GM23248 (cell line): ENCODE results near the gene CPA2.

ENCODE experiments used
- EZH2 ChIP-seq: fragments of 200-600 bp; sonication (generic); IDR thresholded peaks from 2 replicates; pipeline ENCODE4 v1.6.1; 2018; ENCODE audit warnings: antibody characterized with exemption, mild to moderate bottlenecking; ENCODE audit not compliant: insufficient read depth, poor library complexity, severe bottlenecking
- EZH2phosphoT487 ChIP-seq: fragments of 200-600 bp; sonication (generic); IDR thresholded peaks from 2 replicates; pipeline ENCODE4 v1.6.1; 2018; ENCODE audit warnings: antibody characterized with exemption, moderate library complexity, mild to moderate bottlenecking, low read depth; ENCODE audit not compliant: insufficient read depth

DNA sequence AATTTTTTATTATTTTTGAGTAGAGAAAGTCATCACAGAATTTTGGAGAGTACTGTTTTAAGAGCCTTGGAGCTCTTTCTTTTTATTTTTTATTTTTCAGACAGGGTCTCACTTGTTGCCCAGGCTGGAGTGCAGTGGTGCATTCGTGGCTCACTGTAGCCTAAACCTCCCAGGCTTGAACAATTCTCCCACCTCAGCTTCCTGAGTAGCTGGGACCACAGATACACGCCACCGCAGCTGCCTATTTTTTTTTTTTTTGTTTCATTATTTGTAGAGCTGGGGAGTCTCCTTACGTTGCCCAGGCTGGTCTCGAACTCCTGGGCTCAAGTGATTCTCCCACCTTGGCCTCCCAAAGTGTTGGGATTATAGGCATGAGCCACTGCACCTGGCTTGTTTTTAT lies 36.9 kb downstream of the CPA2 start:
- TF ChIP-seq EZH2phosphoT487 (no peak), EZH2 (no peak)
